ENCODE measurements around the gene BABAM2. TPM values are rescaled to one million over a fixed set of nuclear protein-coding genes. Genes with fewer than 3 reads are reported as not detected.

The BABAM2 gene
- total RNA-seq, 2 experiments from 2014 or later, result 41.9 to 49.7 TPM

- Mint-ChIP-seq H3K36me3 (ENCODE audit: low read depth) (peaks cover 15% of the 10 kb centered on the region), H3K27ac (no peak overlapping the region), H3K4me1 (peaks cover 21% of the 10 kb centered on the region), H3K27me3 (no peaks in the 10 kb centered on the region), H3K4me3 (no peak overlapping the region), H3K9me3 (peaks cover 14% of the 10 kb centered on the region)
- POLR2A ChIA-PET, result interaction anchor here (0.6 kb wide), 1 partner anchor 13 kb away, joined by 3 read pairs; no protein-coding TSS in a partner anchor
- no peak for DNase-seq
- CTCF ChIA-PET, result no interaction called here
Measured at GRCh38 chr2:28058791-28059190, 168.3 kb downstream of the BABAM2 start.

- no peaks in the 10 kb centered on the region for H3K27me3 Mint-ChIP-seq
- H3K9me3 Mint-ChIP-seq, result peaks cover 5% of the 10 kb centered on the region
- CTCF ChIA-PET, result interaction anchor here (1.0 to 1.6 kb wide), 6 partner anchors 9 to 59 kb away, joined by 3 to 5 read pairs (median 4); no protein-coding TSS in a partner anchor
- DNase-seq, result no peak
- H3K4me1 Mint-ChIP-seq, result peaks cover 2% of the 10 kb centered on the region
- POLR2A ChIA-PET, result no interaction called here
- H3K27ac Mint-ChIP-seq, result no peak overlapping the region
- peaks cover 1% of the 10 kb centered on the region for H3K36me3 Mint-ChIP-seq (ENCODE audit: low read depth)
- no peak overlapping the region for H3K4me3 Mint-ChIP-seq
Measured at GRCh38 chr2:28062867-28063266, 172.3 kb downstream of the BABAM2 start.

DNA sequence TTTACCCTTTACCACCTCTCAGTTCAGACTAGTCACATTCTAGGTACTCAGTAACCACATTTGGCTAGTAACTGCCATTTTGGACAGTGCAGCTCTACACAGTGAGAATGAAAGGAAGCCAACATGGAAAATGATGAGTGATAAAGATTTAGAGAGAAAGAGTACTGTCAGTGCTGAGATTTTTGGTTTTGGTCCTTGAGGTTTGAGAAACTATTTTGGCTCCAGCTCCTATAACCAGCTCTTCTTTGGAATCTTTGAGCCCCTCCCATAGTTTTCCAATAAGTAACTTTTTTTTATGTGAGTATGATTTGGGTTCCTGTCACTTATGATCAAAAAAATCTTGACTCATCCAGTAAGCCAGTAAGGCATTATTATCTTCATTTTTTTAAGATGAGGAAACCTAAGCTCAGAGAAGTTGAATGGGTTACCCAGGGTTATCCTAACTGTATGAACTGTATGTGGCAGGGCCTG lies 173.0 kb downstream of the BABAM2 start:
- no peak overlapping the region for H3K27ac Mint-ChIP-seq
- POLR2A ChIA-PET, result no interaction called here
- CTCF ChIA-PET, result interaction anchor here (0.6 to 1.6 kb wide), 6 partner anchors 9 to 264 kb away, joined by 3 to 5 read pairs (median 3); no protein-coding TSS in a partner anchor

GRCh38 chr2:28067602-28068001 lies 177.1 kb downstream of the BABAM2 start:
- H3K27ac Mint-ChIP-seq, result no peak overlapping the region
- H3K9me3 Mint-ChIP-seq, result no peaks in the 10 kb centered on the region
- H3K4me3 Mint-ChIP-seq, result no peak overlapping the region
- POLR2A ChIA-PET, result no interaction called here
- peaks cover 2% of the 10 kb centered on the region for H3K4me1 Mint-ChIP-seq
- H3K36me3 Mint-ChIP-seq (ENCODE audit: low read depth), result no peaks in the 10 kb centered on the region
- CTCF ChIA-PET, result no interaction called here
- no peaks in the 10 kb centered on the region for H3K27me3 Mint-ChIP-seq
- DNase-seq, result no peak

More for the DNA sequence above, 173.0 kb downstream of the BABAM2 start:
- peaks cover 1% of the 10 kb centered on the region for H3K36me3 Mint-ChIP-seq (ENCODE audit: low read depth)
- peaks cover 5% of the 10 kb centered on the region for H3K9me3 Mint-ChIP-seq
- H3K4me1 Mint-ChIP-seq, result peaks cover 2% of the 10 kb centered on the region
- no peak overlapping the region for H3K4me3 Mint-ChIP-seq
- H3K27me3 Mint-ChIP-seq, result no peaks in the 10 kb centered on the region
- DNase-seq, result no peak

DNA sequence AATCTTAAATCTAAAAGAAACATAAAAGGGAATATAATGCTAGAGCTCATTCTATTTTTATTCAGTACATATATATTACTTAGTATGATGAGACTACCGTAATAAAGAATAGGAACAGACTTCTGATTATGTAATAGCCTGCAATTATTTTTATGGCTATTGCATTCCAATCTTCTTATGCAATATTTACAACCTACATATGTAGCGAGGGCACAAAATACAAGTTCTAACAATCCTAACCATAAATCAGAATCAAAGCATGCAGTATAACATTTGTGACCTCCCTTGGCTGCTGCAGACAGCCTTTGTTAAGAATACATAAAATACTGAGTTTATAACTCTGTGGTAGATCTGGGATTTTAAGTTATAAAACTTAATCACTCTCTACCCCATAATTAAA lies 177.6 kb downstream of the BABAM2 start:
- H3K4me1 Mint-ChIP-seq, result peaks cover 2% of the 10 kb centered on the region
- POLR2A ChIA-PET, result no interaction called here
- DNase-seq, result no peak
- no peak overlapping the region for H3K4me3 Mint-ChIP-seq
- no peaks in the 10 kb centered on the region for H3K27me3 Mint-ChIP-seq
- CTCF ChIA-PET, result no interaction called here
- no peak overlapping the region for H3K27ac Mint-ChIP-seq
- no peaks in the 10 kb centered on the region for H3K9me3 Mint-ChIP-seq
- no peaks in the 10 kb centered on the region for H3K36me3 Mint-ChIP-seq (ENCODE audit: low read depth)

DNA sequence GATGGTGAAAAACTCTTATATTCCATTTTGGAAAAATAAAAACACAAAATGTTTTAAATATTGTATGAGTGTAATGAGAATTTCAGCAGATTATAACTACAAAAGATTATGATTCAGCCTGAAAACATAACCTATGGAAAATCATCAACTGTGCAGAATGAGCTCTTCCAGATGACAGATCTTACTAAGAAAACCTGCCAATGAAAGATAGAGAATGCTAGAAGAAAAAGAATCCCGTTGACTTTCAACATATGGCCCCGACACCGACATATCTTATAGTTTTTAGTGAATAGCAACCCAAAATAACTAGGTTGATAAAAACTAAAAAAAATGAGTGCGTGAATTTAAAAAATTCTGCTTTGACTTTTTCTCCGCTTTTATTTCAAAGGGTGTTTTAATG lies 178.0 kb downstream of the BABAM2 start:
- H3K27me3 Mint-ChIP-seq, result no peaks in the 10 kb centered on the region
- CTCF ChIA-PET, result no interaction called here

DNA sequence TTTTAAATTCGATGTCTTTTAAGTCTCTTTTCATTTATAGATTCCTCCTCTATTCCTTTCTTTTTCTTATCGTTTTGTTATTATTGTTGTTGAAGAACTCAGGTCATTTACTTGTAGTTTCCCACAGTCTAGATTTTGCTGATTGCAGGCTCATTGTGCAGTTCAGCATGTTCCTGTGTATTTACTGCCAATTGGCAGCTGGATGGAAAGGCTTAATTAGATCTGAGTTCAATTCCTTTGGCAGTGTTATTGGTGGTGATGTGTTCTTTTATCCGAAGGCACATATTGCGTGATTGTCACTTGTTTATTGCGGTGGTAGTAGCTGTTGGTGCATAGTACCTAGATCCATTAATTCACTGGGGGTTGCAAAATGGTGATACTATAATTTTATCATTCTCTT lies 180.7 kb downstream of the BABAM2 start:
- Mint-ChIP-seq H3K4me1 (no peaks in the 10 kb centered on the region), H3K27ac (no peak overlapping the region), H3K4me3 (no peak overlapping the region), H3K27me3 (no peaks in the 10 kb centered on the region), H3K9me3 (no peaks in the 10 kb centered on the region), H3K36me3 (ENCODE audit: low read depth) (no peaks in the 10 kb centered on the region)
- no peak for DNase-seq
- ChIA-PET CTCF (interaction anchor here (0.8 to 1.5 kb wide), 3 partner anchors 16 to 23 kb away, joined by 3 to 4 read pairs (median 3); no protein-coding TSS in a partner anchor), POLR2A (no interaction called here)

More for the DNA sequence above, 178.0 kb downstream of the BABAM2 start:
- Mint-ChIP-seq H3K4me1 (no peaks in the 10 kb centered on the region), H3K9me3 (no peaks in the 10 kb centered on the region), H3K4me3 (no peak overlapping the region), H3K36me3 (ENCODE audit: low read depth) (no peaks in the 10 kb centered on the region), H3K27ac (no peak overlapping the region)
- POLR2A ChIA-PET, result no interaction called here
- no peak for DNase-seq

- H3K4me3 Mint-ChIP-seq, result no peak overlapping the region
- ChIA-PET CTCF (interaction anchor here (1.4 to 1.8 kb wide), 3 partner anchors 11 to 22 kb away, joined by 3 to 5 read pairs (median 4); no protein-coding TSS in a partner anchor), POLR2A (no interaction called here)
Measured at GRCh38 chr2:28074137-28074536, 183.6 kb downstream of the BABAM2 start.

DNA sequence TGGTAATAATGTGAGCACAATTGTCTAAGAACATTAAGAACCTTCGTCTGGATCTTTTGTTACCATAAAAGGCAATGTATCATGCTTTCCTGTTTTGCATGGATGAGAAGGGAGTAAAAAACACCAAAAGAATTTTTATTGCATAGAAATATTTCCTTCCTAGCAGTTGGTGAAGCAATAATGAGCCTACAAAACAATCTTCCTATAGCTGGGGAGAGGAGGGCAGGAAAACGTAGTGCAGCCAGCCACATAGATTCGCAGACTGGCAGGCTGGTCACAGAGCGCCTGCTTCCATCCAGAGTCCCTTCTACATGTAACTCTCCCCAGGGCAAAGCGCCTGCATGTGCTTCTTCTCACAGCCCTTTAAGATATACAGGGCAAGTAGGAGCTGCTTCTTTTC lies 190.4 kb downstream of the BABAM2 start:
- H3K27ac Mint-ChIP-seq, result no peak overlapping the region
- DNase-seq, result no peak
- H3K36me3 Mint-ChIP-seq (ENCODE audit: low read depth), result no peaks in the 10 kb centered on the region
- CTCF ChIA-PET, result no interaction called here
- peaks cover 28% of the 10 kb centered on the region for H3K4me1 Mint-ChIP-seq
- H3K27me3 Mint-ChIP-seq, result no peaks in the 10 kb centered on the region
- no peak overlapping the region for H3K4me3 Mint-ChIP-seq
- POLR2A ChIA-PET, result no interaction called here
- no peaks in the 10 kb centered on the region for H3K9me3 Mint-ChIP-seq

More at GRCh38 chr2:28074137-28074536, 183.6 kb downstream of the BABAM2 start:
- Mint-ChIP-seq H3K36me3 (ENCODE audit: low read depth) (no peaks in the 10 kb centered on the region), H3K27ac (no peak overlapping the region), H3K27me3 (no peaks in the 10 kb centered on the region), H3K9me3 (no peaks in the 10 kb centered on the region), H3K4me1 (no peaks in the 10 kb centered on the region)
- no peak for DNase-seq

DNA sequence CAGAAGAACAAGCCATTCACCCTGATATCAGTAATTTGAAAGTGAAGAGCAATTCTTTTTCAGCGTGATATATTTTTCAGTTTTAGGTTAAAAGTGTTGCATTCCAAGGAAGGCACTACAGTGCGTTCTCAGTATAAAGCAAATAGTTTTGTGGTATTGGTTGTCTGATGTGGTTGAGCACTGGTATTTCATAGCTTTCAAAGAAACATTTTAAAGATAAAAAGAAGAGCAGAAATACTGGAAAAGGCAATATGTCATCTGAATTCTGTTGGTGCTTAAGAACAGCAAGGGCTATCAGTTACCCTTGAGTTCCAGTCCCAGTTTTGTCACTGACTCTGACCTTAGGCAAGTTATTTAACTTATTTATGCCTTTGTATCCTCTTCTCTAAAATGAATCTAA lies 191.6 kb downstream of the BABAM2 start:
- Mint-ChIP-seq H3K4me1 (peaks cover 28% of the 10 kb centered on the region), H3K27me3 (no peaks in the 10 kb centered on the region), H3K27ac (no peak overlapping the region), H3K9me3 (no peaks in the 10 kb centered on the region), H3K4me3 (no peak overlapping the region), H3K36me3 (ENCODE audit: low read depth) (no peaks in the 10 kb centered on the region)
- DNase-seq, result no peak
- ChIA-PET CTCF (no interaction called here), POLR2A (no interaction called here)

GRCh38 chr2:28083476-28083875 lies 192.9 kb downstream of the BABAM2 start:
- ChIA-PET POLR2A (no interaction called here), CTCF (no interaction called here)
- H3K9me3 Mint-ChIP-seq, result no peaks in the 10 kb centered on the region
- no peak overlapping the region for H3K4me3 Mint-ChIP-seq
- H3K27ac Mint-ChIP-seq, result no peak overlapping the region
- peaks cover 2% of the 10 kb centered on the region for H3K36me3 Mint-ChIP-seq (ENCODE audit: low read depth)
- no peak for DNase-seq
- H3K27me3 Mint-ChIP-seq, result no peaks in the 10 kb centered on the region
- H3K4me1 Mint-ChIP-seq, result peaks cover 28% of the 10 kb centered on the region

DNA sequence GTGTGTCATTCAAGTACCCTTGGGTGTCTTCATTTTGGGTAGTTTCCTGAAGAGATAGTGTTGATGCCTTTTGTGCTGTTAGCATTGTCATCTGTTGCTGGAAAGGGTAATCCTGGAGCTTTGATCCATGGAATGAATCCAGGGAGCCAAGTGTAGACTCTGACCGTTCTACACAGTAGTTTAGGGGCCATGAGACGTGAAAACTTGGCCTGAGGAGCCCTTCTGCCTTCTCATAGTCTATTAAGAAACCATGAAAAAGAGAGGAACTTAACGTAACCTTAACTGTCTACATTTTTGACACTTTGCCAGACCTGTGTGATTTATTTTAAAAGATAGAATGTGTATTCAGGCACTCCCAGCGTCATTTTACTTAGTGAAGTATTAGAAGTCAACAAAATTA lies 194.0 kb downstream of the BABAM2 start:
- ChIA-PET POLR2A (no interaction called here), CTCF (no interaction called here)
- Mint-ChIP-seq H3K4me1 (peaks cover 28% of the 10 kb centered on the region), H3K4me3 (no peak overlapping the region), H3K27me3 (no peaks in the 10 kb centered on the region), H3K9me3 (no peaks in the 10 kb centered on the region), H3K36me3 (ENCODE audit: low read depth) (peaks cover 2% of the 10 kb centered on the region), H3K27ac (no peak overlapping the region)
- no peak for DNase-seq

- Mint-ChIP-seq H3K27me3 (no peaks in the 10 kb centered on the region), H3K9me3 (no peaks in the 10 kb centered on the region), H3K36me3 (ENCODE audit: low read depth) (peaks cover 2% of the 10 kb centered on the region), H3K27ac (no peak overlapping the region), H3K4me1 (peaks cover 28% of the 10 kb centered on the region), H3K4me3 (no peak overlapping the region)
- POLR2A ChIA-PET, result no interaction called here
- CTCF ChIA-PET, result interaction anchor here (0.7 kb wide), 1 partner anchor 21 kb away, joined by 3 read pairs; no protein-coding TSS in a partner anchor
- DNase-seq, result no peak
Measured at GRCh38 chr2:28085201-28085600, 194.7 kb downstream of the BABAM2 start.

GRCh38 chr2:28086611-28087010 lies 196.1 kb downstream of the BABAM2 start:
- H3K4me1 Mint-ChIP-seq, result peaks cover 14% of the 10 kb centered on the region
- ChIA-PET POLR2A (no interaction called here), CTCF (interaction anchor here (1.6 kb wide), 1 partner anchor 10 kb away, joined by 4 read pairs; no protein-coding TSS in a partner anchor)
- H3K27me3 Mint-ChIP-seq, result no peaks in the 10 kb centered on the region
- H3K36me3 Mint-ChIP-seq (ENCODE audit: low read depth), result peaks cover 2% of the 10 kb centered on the region
- H3K27ac Mint-ChIP-seq, result no peak overlapping the region
- DNase-seq, result no peak
- H3K4me3 Mint-ChIP-seq, result no peak overlapping the region
- no peaks in the 10 kb centered on the region for H3K9me3 Mint-ChIP-seq

Data from activated CD4-positive, alpha-beta T cell treated with anti-CD3 and anti-CD28 coated beads, Interleukin-2, amount 10 ng/mL, durations not matched to agents 7 days and 5 days (primary cell).